Body of pancreas (tissue), 4 donors: ENCODE data around the gene ROS1. TPM values are rescaled to one million over a fixed set of nuclear protein-coding genes. Genes with fewer than 3 reads are reported as not detected.

Experiments
- ATAC-seq: fragments of 150-250 bp; one replicate; pipeline ENCODE4 v1.9.1; 2016
- DNase-seq, 4 donors: peaks; one replicate each; pipeline ENCODE4 v3.0.0-alpha.2; 2019
- H3K27ac ChIP-seq, 4 donors: fragments of 200-600 bp; sonication (generic); 1 replicate in 3 of 4; 2 replicates in 1 of 4; pipeline versions ENCODE4 v1.5.1 to v1.6.1; 2016 to 2019; ENCODE audit warnings: mild to moderate bottlenecking in 1 of 4, mixed read lengths in 1 of 4, moderate library complexity in 1 of 4
- H3K27me3 ChIP-seq, 2 donors: fragments of 200-600 bp; sonication (generic); one replicate each; pipeline ENCODE4 v1.6.0; 2016; ENCODE audit warnings: mild to moderate bottlenecking in 1 of 2
- H3K36me3 ChIP-seq, 2 donors: fragments of 200-600 bp; sonication (generic); replicated peaks in 1 of 2; 2 replicates each; pipeline ENCODE4 v1.5.1; 2016; ENCODE audit warnings: low read depth in 2 of 2; ENCODE audit not compliant: insufficient read depth in 1 of 2
- H3K4me1 ChIP-seq: fragments of 200-600 bp; sonication (generic); one replicate; pipeline ENCODE4 v1.6.0; 2016
- H3K4me3 ChIP-seq, 2 donors: fragments of 200-600 bp; sonication (generic); 1 replicate in 1 of 2; 2 replicates in 1 of 2; pipeline ENCODE4 v1.5.1; 2016 to 2019
- H3K9me3 ChIP-seq, 3 donors: fragments of 200-600 bp; sonication (generic); 1 replicate in 2 of 3; 2 replicates in 1 of 3; pipeline ENCODE4 v1.5.1; 2016
- POLR2A ChIP-seq, 3 donors: fragments of 450-650 bp; IDR thresholded peaks; one replicate each; pipeline ENCODE4 v1.6.1; 2016; ENCODE audit warnings: antibody characterized with exemption in 3 of 3, mild to moderate bottlenecking in 2 of 3
- WGBS, 2 donors: methylation state at CpG; one replicate each; pipeline ENCODE4 v1.1.5; 2017; 5-methylcytosine and 5-hydroxymethylcytosine counted together
- intact Hi-C: fragments of 100-400 bp; cut with DNase I; formaldehyde crosslinking; loops from one replicate; pipeline ENCODE4 v1.15.1; 2023
- total RNA-seq, 2 donors: library from RNA; depleted of rRNA; stranded (reverse); fragments of >200 nt; gene quantifications; one replicate each; pipeline ENCODE4 v1.1.0, GENCODE V29; 2016
- TF ChIP-seq, protein P1 (sequence below), 7 experiments: fragments of 450-650 bp in 4 of 7; fragments of 200-600 bp in 3 of 7; sonication (generic) in 3 of 7; IDR thresholded peaks; one replicate each; pipeline ENCODE4 v1.5.1; 2016 to 2019; ENCODE audit warnings: antibody characterized with exemption in 7 of 7

The ROS1 gene
- total RNA-seq, 2 donors from 2014 or later = not detected

DNA sequence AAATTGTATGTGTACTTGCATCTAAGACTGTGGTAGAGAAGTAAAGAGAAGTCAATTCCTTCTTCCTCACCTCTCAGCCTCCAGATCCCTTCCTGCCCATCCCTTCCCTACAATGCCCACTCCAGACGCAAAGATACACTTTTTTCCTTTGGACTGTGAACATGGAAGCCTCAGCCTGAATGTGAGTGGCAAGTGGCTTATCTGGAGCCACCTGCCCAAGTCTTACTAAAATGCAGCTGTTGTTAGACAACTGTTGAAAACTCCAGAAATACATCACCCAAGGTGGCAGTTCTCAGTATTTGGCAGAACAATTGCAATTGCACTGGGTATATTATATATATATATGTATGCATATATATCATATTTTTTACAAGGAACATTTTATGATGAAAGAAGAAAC lies 152.9 kb downstream of the ROS1 start:
- TF ChIP-seq, protein P1, sequence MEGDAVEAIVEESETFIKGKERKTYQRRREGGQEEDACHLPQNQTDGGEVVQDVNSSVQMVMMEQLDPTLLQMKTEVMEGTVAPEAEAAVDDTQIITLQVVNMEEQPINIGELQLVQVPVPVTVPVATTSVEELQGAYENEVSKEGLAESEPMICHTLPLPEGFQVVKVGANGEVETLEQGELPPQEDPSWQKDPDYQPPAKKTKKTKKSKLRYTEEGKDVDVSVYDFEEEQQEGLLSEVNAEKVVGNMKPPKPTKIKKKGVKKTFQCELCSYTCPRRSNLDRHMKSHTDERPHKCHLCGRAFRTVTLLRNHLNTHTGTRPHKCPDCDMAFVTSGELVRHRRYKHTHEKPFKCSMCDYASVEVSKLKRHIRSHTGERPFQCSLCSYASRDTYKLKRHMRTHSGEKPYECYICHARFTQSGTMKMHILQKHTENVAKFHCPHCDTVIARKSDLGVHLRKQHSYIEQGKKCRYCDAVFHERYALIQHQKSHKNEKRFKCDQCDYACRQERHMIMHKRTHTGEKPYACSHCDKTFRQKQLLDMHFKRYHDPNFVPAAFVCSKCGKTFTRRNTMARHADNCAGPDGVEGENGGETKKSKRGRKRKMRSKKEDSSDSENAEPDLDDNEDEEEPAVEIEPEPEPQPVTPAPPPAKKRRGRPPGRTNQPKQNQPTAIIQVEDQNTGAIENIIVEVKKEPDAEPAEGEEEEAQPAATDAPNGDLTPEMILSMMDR (IDR thresholded peaks at IDR 0.05) = no peak
- no peak for TF ChIP-seq POLR2A (IDR thresholded peaks at IDR 0.05)
- Histone ChIP-seq H3K9me3 (no peaks in the 10 kb centered on the region), H3K36me3 (no peaks in the 10 kb centered on the region), H3K27me3 (peaks cover 0 to 14% of the 10 kb centered on the region in 2 donors), H3K4me1 (peaks cover 13% of the 10 kb centered on the region), H3K27ac (no peak overlapping the region), H3K4me3 (no peak overlapping the region)
- DNase-seq (no peak), ATAC-seq (no peak)
- intact Hi-C loops = no loop called here
- 14 to 17% methylated on average over 1 of the region's 1 CpG for WGBS, 2 donors

DNA sequence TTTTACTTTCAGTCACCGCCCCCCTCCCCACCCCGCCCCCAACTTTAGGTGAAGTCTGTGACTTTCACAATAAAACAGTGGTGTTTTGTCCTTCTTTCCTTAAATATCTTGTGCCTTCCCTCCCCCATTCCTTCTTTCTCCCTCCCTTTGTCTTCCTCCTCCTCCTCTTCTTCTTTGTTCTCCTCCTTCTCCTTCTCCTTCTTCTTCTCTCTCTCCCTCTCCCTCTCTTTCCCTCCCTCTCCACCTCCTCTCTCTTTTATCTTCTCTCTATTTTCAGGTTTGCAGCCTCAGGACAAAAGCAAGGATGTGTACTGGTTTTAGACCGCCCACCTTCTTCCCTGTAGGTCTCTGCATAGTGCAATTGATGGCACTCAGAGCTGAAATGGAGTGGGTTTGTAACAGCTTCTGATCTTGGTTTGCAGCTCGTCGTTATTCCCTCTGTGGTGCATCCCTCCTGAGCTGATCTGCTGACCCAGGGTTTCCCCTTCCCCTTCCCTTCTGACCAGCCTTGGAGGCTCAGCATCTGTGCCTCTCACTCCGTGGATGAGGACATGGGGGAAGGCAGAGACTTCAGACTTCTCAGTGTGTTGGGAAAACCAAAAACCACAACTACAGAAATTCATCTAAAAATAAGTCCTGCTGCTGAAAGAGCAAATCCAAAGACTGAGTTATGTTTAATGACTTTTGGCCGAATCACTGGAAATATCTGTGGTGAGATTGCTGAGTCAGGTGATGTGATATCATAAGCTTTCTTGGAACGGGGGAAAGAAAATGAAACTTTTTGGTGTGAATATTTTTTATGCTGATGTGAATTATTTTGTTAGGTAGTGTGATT lies 153.5 kb downstream of the ROS1 start:
- no peaks in the 10 kb centered on the region for H3K36me3 ChIP-seq
- 5 to 10% methylated on average over 8 of the region's 8 CpGs for WGBS, 2 donors
- TF ChIP-seq, protein P1 (IDR thresholded peaks at IDR 0.05) = no peak
- TF ChIP-seq POLR2A (IDR thresholded peaks at IDR 0.05) = no peak
- no peak for DNase-seq
- peaks cover 13% of the 10 kb centered on the region for H3K4me1 ChIP-seq
- H3K9me3 ChIP-seq = no peaks in the 10 kb centered on the region
- ATAC-seq = no peak
- peaks cover 0 to 21% of the 10 kb centered on the region in 2 donors for H3K27me3 ChIP-seq
- intact Hi-C loops = no loop called here
- H3K4me3 ChIP-seq = no peak overlapping the region
- no peak overlapping the region for H3K27ac ChIP-seq

DNA sequence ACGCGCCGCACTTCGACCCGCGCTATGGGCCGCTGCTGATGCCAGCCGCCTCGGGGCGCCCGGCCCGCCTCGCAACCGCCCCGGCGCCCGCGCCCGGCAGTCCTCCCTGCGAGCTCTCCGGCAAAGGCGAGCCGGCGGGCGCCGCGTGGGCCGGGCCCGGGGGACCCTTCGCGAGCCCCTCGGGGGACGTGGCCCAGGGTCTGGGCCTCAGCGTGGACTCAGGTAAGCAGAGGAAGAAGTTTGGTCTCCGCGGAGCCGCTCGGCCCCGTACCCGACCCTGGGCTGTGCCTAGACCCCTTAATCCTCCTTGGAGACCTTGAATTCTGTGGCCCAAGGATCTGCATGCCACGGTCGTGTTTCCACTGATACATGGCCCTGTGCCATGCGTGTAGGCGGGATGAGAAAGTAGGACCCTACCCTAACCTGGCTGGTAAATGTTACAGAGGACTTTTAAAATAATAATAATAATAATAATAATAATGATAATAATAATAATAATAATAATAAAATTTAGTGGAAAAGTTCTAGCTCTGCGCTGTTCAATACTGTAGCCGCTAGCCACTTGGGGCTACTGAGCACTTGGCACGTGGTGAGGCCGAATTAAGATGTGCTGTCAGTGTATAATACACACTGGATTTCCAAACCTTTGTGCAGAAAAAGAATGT lies 154.8 kb downstream of the ROS1 start:
- TF ChIP-seq POLR2A (IDR thresholded peaks at IDR 0.05) = no peak
- TF ChIP-seq, protein P1 (IDR thresholded peaks at IDR 0.05) = no peak
- ATAC-seq (peak; percentile 21), DNase-seq (no peak)
- H3K4me3 ChIP-seq = no peak overlapping the region
- intact Hi-C loops = no loop called here
- no peaks in the 10 kb centered on the region for H3K36me3 ChIP-seq
- H3K27me3 ChIP-seq = peaks cover 0 to 32% of the 10 kb centered on the region in 2 donors
- no peaks in the 10 kb centered on the region for H3K9me3 ChIP-seq
- 5 to 11% methylated on average over 10 to 45 of the region's 48 CpGs for WGBS, 2 donors
- peaks cover 19% of the 10 kb centered on the region for H3K4me1 ChIP-seq
- no peak overlapping the region for H3K27ac ChIP-seq

DNA sequence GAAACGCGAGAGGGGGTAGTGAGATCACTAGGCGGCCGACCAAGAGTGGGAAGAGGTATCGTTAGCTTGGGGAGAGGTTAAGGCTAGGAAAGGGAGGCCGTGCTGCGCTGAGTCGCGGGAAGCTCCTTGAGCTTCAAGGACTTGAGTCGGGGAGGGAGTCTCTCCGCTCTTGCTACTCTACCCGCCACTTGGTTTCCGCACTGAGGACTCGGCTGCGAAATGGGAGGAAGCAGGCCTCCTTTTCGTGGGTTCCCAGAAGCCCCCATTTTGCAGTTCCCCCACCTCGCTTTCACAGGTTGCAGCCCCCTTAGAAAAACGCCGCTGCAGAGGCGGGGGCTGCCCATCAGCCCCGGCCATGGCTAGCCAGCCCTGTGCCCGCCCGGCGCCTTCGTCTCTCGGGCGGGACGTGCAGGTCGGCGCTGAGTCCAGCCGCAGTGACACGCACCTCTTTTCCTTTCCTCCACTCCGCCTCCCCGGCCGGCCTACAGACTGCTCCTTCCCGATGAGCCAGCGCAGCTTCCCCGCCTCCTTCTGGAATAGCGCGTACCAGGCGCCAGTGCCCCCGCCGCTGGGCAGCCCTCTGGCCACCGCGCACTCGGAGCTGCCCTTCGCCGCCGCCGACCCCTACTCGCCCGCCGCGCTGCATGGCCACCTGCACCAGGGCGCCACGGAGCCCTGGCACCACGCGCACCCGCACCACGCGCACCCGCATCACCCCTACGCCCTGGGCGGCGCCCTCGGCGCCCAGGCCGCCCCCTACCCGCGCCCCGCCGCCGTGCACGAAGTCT lies 155.5 kb downstream of the ROS1 start:
- no peak overlapping the region for H3K27ac ChIP-seq
- WGBS, 2 donors = 2% methylated on average over 46 to 60 of the region's 74 CpGs
- intact Hi-C loops = no loop called here
- TF ChIP-seq POLR2A (IDR thresholded peaks at IDR 0.05) = no peak
- no peaks in the 10 kb centered on the region for H3K9me3 ChIP-seq
- no peaks in the 10 kb centered on the region for H3K36me3 ChIP-seq
- H3K27me3 ChIP-seq = peaks cover 0 to 38% of the 10 kb centered on the region in 2 donors
- ATAC-seq (peak; percentile 37), DNase-seq (peak in 1 of 4 donors; percentile 36)
- peaks cover 25% of the 10 kb centered on the region for H3K4me1 ChIP-seq
- no peak overlapping the region for H3K4me3 ChIP-seq

DNA sequence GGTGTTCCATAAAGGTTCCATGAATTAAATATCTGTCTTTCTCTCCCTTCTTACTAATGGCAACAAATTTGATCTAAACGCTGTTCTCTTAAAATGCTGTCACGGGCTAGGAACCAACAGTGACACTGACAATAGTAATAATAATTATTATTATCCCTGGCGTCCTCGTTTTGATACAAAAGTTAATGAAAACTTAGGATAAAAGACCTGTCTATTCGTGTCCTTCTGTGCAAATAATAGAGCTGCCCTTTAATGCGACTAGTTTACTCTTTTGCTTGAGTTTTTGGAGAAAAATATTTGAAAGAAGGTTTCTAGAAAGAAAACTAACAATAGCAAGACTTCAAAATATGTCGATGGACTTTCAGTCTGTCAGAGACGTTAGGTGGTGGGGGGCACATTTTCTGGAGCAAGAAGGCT lies 156.1 kb downstream of the ROS1 start:
- 6% methylated on average over 8 of the region's 8 CpGs for WGBS, 2 donors
- no peak for DNase-seq
- no peak overlapping the region for H3K27ac ChIP-seq
- H3K9me3 ChIP-seq = no peaks in the 10 kb centered on the region
- intact Hi-C loops = no loop called here
- H3K27me3 ChIP-seq = peaks cover 0 to 41% of the 10 kb centered on the region in 2 donors
- no peak for TF ChIP-seq POLR2A (IDR thresholded peaks at IDR 0.05)
- TF ChIP-seq, protein P1 (IDR thresholded peaks at IDR 0.05) = no peak
- no peaks in the 10 kb centered on the region for H3K36me3 ChIP-seq
- H3K4me3 ChIP-seq = no peak overlapping the region
- no peak for ATAC-seq
- H3K4me1 ChIP-seq = peaks cover 29% of the 10 kb centered on the region
